SW 1271 (cell line): ENCODE data around the gene ADARB2.
A peak's percentile ranks its signal among the peaks of the same experiment; 100 is the strongest.
"Not testable (repeated sequence)": the region's sequence is repeated elsewhere in the genome, so short reads cannot be mapped to it uniquely, and the experiment has no call there.

Experiments
- DNase-seq, 2 experiments: peaks; one replicate each; lab custom pipeline; 2025; lab: John Stamatoyannopoulos, UW

ADARB2 gene

GRCh38 chr10:1546431-1547110 lies 190.8 kb downstream of the ADARB2 start:
- no peak for DNase-seq

- no peak for DNase-seq
Observed at GRCh38 chr10:1545524-1545923, 191.8 kb downstream of the ADARB2 start.

- no peak for DNase-seq
Observed at GRCh38 chr10:1544929-1545328, 192.4 kb downstream of the ADARB2 start.

GRCh38 chr10:1544209-1544673 lies 193.1 kb downstream of the ADARB2 start:
- DNase-seq, result no peak

- DNase-seq, result no peak
Observed at GRCh38 chr10:1543596-1543995, 193.7 kb downstream of the ADARB2 start.

- no peak for DNase-seq
Observed at GRCh38 chr10:1542941-1543340, 194.4 kb downstream of the ADARB2 start.

- DNase-seq, result no peak
Observed at GRCh38 chr10:1540144-1540543, 197.2 kb downstream of the ADARB2 start.

- DNase-seq, result no peak
Observed at GRCh38 chr10:1539216-1539615, 198.1 kb downstream of the ADARB2 start.

- DNase-seq, result no peak
Observed at GRCh38 chr10:1538531-1539061, 198.7 kb downstream of the ADARB2 start.

GRCh38 chr10:1538121-1538520 lies 199.2 kb downstream of the ADARB2 start:
- no peak for DNase-seq

- not testable (repeated sequence) for DNase-seq
Observed at GRCh38 chr10:1537449-1537848, 199.9 kb downstream of the ADARB2 start.

- no peak for DNase-seq
Observed at GRCh38 chr10:1536341-1536740, 201.0 kb downstream of the ADARB2 start.

GRCh38 chr10:1535301-1535965 lies 201.9 kb downstream of the ADARB2 start:
- DNase-seq, result no peak

- no peak for DNase-seq
Observed at GRCh38 chr10:1534820-1535219, 202.5 kb downstream of the ADARB2 start.

GRCh38 chr10:1532636-1533035 lies 204.7 kb downstream of the ADARB2 start:
- no peak for DNase-seq

- no peak for DNase-seq
Observed at GRCh38 chr10:1531883-1532597, 205.3 kb downstream of the ADARB2 start.

- DNase-seq, result no peak
Observed at GRCh38 chr10:1530871-1531517, 206.3 kb downstream of the ADARB2 start.

GRCh38 chr10:1529806-1530413 lies 207.4 kb downstream of the ADARB2 start:
- DNase-seq, result no peak

GRCh38 chr10:1527951-1528350 lies 209.4 kb downstream of the ADARB2 start:
- no peak for DNase-seq

- peak in 1 of 2 experiments; percentile 0 for DNase-seq
Observed at GRCh38 chr10:1526436-1527055, 210.8 kb downstream of the ADARB2 start.
